LHCN-M2 (cell line): ENCODE measurements around the gene SLC4A1AP. TPM values are rescaled to one million over a fixed set of nuclear protein-coding genes. Genes with fewer than 3 reads are reported as not detected.

ENCODE experiments used
- DNase-seq: peaks from one replicate; pipeline ENCODE4 v3.0.0-alpha.2; 2012; ENCODE audit warnings: low read depth
- total RNA-seq: library from RNA; depleted of rRNA; stranded (reverse); fragments of >200 nt; gene quantifications from 2 replicates; pipeline ENCODE4 v1.2.3, GENCODE V29; 2014

SLC4A1AP gene
- total RNA-seq, 1 experiment from 2014 or later, result 35.3 TPM

GRCh38 chr2:27717070-27717795, 53.5 kb downstream of the SLC4A1AP start:
- DNase-seq, result no peak

- peak; percentile 95 for DNase-seq
These were observed 56.4 kb downstream of the SLC4A1AP start for GRCh38 chr2:27720004-27720551.

- DNase-seq, result no peak
These were observed 57.6 kb downstream of the SLC4A1AP start for GRCh38 chr2:27721335-27721734.

GRCh38 chr2:27721884-27722485, 58.3 kb downstream of the SLC4A1AP start:
- no peak for DNase-seq

- peak; percentile 70 for DNase-seq
These were observed 59.9 kb downstream of the SLC4A1AP start for GRCh38 chr2:27723372-27724144.

- no peak for DNase-seq
These were observed 60.5 kb downstream of the SLC4A1AP start for GRCh38 chr2:27724191-27724590.

DNA sequence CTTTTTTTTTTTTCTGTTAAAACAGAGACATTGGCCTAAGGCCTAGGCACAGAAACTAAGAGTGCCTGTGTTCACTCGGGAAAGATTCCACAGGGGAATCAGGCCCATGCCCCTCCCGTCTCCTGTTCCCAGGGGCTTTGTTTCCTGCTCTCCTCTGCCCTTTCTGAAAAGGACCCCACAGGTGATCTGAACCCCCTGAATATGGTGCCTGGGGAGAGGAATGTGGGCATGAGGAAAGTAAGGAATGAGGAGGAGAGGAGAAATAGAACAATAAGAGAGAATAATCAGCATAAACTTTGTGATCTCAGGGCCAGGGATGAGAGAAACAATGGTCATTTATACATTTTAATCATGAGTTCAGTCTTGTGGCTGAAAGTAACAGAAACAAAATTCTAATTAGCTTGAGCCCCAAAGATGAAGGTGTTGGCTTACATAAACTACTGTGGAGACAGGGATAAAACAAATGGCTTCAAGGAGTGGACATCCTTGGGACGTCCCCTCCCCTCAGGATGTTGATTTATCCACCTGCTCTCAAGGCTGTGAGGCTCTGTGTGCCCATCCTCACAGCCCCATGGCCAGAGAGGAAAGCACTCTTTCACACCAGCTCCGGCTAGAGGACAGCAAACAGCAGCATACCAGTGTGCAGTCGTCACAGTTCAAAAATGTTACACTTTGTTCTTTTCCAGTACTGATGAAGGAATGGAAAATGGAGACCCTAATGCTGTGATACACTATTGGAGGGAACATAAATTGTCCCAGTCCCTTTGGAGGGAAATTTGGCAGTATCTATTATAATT, 61.4 kb downstream of the SLC4A1AP start:
- DNase-seq, result peak; percentile 56

DNA sequence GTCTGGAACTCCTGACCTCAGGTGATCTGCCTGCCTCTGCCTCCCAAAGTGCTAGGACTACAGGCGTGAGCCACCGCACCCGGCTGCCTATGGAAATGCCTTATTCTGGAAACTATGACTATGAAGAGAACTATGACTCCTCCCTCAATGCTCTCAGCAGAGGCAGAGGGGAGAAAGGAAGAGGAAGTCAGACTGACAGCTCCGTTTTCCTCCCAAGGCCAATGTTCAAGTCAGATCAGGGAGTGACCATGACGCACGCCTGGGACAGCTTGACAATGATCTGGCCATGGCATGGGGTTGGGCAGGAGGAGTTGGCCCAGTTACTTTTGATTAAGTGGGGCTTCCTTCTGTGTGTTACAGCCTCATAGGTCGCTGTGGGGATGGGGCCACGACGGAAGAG, 63.6 kb downstream of the SLC4A1AP start:
- DNase-seq, result no peak

GRCh38 chr2:27728081-27728858, 64.6 kb downstream of the SLC4A1AP start:
- DNase-seq, result no peak

- DNase-seq, result no peak
These were observed 65.5 kb downstream of the SLC4A1AP start for GRCh38 chr2:27729198-27729597.

GRCh38 chr2:27729614-27730013, 65.9 kb downstream of the SLC4A1AP start:
- DNase-seq, result no peak

DNA sequence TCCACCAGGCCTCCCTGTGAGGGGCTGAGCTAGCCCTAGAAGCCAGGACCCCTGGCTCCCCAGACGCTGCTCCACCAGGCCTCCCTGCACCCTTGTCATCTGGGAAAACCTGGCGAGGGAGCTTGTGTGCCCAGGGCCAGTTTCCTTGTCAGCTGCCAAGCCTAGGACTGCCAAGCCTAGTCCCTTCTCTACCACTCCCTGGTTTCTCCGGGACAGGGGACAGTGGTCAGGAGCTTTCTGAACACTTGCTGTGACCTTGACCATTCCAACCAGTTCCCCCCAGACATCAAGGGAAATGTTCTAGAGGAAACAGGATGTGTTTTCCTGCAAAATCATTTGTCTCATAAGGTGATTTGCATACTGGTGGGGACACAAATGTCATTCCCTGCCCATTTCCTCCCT, 66.6 kb downstream of the SLC4A1AP start:
- DNase-seq, result no peak

GRCh38 chr2:27730980-27731691, 67.4 kb downstream of the SLC4A1AP start:
- DNase-seq, result no peak

- no peak for DNase-seq
These were observed 70.6 kb downstream of the SLC4A1AP start for GRCh38 chr2:27734305-27734704.

- peak; percentile 64 for DNase-seq
These were observed 71.7 kb downstream of the SLC4A1AP start for GRCh38 chr2:27735263-27735904.

- no peak for DNase-seq
These were observed 72.6 kb downstream of the SLC4A1AP start for GRCh38 chr2:27736031-27736889.

DNA sequence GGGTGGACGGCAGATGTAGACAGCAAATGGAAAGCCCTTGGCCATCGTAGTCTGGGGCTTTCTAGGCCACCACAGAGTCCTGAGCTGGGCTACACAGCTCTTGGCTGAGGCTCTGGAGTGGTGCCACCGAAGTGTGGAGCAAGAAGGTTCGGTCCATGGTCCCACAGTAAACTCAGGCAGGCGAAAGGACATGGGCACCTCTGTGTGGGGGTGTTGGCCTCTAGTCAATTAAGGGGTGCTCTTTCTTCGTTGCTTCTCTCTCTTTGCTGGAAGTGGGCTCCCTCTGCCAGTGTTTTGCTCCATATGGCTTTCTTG, 73.2 kb downstream of the SLC4A1AP start:
- DNase-seq, result no peak

GRCh38 chr2:27737676-27738348, 74.1 kb downstream of the SLC4A1AP start:
- DNase-seq, result peak; percentile 54
